Endothelial cell (in vitro differentiated cells): Measurements from ENCODE around the gene TMEM132D. TPM values are rescaled to one million over a fixed set of nuclear protein-coding genes. Genes with fewer than 3 reads are reported as not detected.

Experiments
- DNase-seq: peaks from one replicate; pipeline ENCODE4 v3.0.0; 2021; ENCODE audit warnings: low spot score
- H3K27ac Mint-ChIP-seq: one replicate; pipeline ENCODE4 v1.8.0; 2021; ENCODE audit warnings: mixed read lengths, inconsistent platforms; ENCODE audit not compliant: unreplicated experiment
- H3K27me3 Mint-ChIP-seq: one replicate; pipeline ENCODE4 v1.8.0; 2021; ENCODE audit warnings: mild to moderate bottlenecking, moderate library complexity, mixed read lengths, inconsistent platforms; ENCODE audit not compliant: unreplicated experiment
- H3K36me3 Mint-ChIP-seq: one replicate; pipeline ENCODE4 v1.8.0; 2021; ENCODE audit warnings: mild to moderate bottlenecking, low read depth, mixed read lengths, inconsistent platforms; ENCODE audit not compliant: unreplicated experiment
- H3K4me1 Mint-ChIP-seq: one replicate; pipeline ENCODE4 v1.8.0; 2021; ENCODE audit warnings: mild to moderate bottlenecking, mixed read lengths, inconsistent platforms; ENCODE audit not compliant: unreplicated experiment
- H3K4me3 Mint-ChIP-seq: one replicate; pipeline ENCODE4 v1.8.0; 2021; ENCODE audit warnings: mild to moderate bottlenecking, mixed read lengths, inconsistent platforms; ENCODE audit not compliant: unreplicated experiment
- H3K9me3 Mint-ChIP-seq: one replicate; pipeline ENCODE4 v1.8.0; 2021; ENCODE audit warnings: mixed read lengths, inconsistent platforms; ENCODE audit not compliant: unreplicated experiment
- total RNA-seq: library from RNA; stranded (reverse); fragmentation: NEBNext Ultra II Directional; extraction: Animal tissue kit (Norgen Biotek cat#: 25700); gene quantifications from one replicate; pipeline ENCODE4 v1.2.1, GENCODE V29; 2021; ENCODE audit not compliant: unreplicated experiment
- TF ChIP-seq, protein P1 (sequence below): fragments of 200-600 bp; sonication (generic); IDR thresholded peaks from one replicate; pipeline ENCODE4 v1.5.0; 2021; ENCODE audit warnings: antibody characterized with exemption; ENCODE audit not compliant: unreplicated experiment

The TMEM132D gene
- total RNA-seq, 1 donor from 2014 or later, result not detected

DNA sequence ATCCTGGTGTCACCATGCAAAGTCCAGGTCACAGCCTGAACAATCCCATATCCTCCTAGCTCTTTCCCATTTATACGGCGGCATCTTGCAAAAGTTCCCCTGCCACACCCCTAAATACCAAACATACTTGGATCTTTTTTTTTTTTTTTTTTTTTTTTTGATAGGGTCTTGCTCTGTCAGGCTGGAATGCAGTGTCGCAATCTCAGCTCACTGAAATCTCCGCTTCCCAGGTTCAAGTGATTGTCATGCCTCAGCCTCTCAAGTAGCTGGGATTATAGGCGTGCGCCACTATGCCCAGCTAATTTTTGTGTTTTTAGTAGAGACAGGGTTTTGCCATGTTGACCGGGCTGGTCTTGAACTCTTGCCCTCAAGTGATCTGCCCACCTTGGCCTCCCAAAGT, 599.3 kb downstream of the TMEM132D start:
- TF ChIP-seq, protein P1, sequence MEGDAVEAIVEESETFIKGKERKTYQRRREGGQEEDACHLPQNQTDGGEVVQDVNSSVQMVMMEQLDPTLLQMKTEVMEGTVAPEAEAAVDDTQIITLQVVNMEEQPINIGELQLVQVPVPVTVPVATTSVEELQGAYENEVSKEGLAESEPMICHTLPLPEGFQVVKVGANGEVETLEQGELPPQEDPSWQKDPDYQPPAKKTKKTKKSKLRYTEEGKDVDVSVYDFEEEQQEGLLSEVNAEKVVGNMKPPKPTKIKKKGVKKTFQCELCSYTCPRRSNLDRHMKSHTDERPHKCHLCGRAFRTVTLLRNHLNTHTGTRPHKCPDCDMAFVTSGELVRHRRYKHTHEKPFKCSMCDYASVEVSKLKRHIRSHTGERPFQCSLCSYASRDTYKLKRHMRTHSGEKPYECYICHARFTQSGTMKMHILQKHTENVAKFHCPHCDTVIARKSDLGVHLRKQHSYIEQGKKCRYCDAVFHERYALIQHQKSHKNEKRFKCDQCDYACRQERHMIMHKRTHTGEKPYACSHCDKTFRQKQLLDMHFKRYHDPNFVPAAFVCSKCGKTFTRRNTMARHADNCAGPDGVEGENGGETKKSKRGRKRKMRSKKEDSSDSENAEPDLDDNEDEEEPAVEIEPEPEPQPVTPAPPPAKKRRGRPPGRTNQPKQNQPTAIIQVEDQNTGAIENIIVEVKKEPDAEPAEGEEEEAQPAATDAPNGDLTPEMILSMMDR, result no peak
- Mint-ChIP-seq H3K4me1 (no peaks in the 10 kb centered on the region), H3K36me3 (peaks cover 17% of the 10 kb centered on the region), H3K27me3 (no peaks in the 10 kb centered on the region), H3K27ac (no peak overlapping the region), H3K9me3 (peaks cover 36% of the 10 kb centered on the region), H3K4me3 (no peak overlapping the region)
- DNase-seq, result no peak

DNA sequence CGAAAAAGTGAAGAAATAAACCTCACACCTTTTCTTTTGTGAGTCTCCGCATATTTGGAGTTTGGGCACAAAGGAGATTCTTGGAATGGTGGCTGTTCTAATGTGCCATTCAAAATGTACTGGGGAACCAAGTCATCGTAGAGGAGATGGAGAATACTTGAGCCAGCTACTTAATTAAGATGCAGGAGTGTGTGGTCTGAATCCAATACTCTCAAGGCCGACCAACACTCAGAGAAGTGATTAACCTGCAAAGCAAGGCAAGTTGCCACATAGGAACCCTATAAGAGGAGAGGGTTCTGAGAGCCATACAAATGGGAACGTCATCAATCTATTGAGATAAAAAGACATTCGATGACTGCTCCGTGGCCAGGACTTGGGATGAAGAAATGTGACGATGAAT, 603.8 kb downstream of the TMEM132D start:
- no peak for DNase-seq
- H3K27me3 Mint-ChIP-seq, result no peaks in the 10 kb centered on the region
- no peak overlapping the region for H3K27ac Mint-ChIP-seq
- no peak overlapping the region for H3K4me3 Mint-ChIP-seq
- peaks cover 16% of the 10 kb centered on the region for H3K36me3 Mint-ChIP-seq
- TF ChIP-seq, protein P1, result no peak
- H3K4me1 Mint-ChIP-seq, result no peaks in the 10 kb centered on the region
- H3K9me3 Mint-ChIP-seq, result peaks cover 49% of the 10 kb centered on the region

DNA sequence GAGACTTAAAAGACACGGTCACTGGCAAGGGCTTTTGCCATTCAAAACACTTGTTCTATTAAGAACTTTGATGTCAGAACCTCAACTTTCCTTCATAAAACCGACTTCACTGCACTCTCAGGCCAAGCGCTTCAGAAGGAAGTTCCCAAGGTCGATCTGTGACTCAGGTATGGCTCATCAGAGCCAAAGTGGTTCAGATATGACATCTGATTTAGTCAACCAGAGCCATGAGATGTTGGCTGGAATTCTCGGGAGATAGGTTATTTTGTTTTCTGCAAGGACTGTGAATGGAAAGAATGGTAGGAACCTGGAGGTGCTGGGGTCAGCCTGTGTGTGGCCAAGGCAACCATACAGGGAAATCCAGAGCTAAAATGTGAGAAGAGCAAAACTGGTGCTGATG, 604.9 kb downstream of the TMEM132D start:
- H3K36me3 Mint-ChIP-seq, result peaks cover 11% of the 10 kb centered on the region
- no peak for DNase-seq
- H3K4me3 Mint-ChIP-seq, result no peak overlapping the region
- H3K4me1 Mint-ChIP-seq, result no peaks in the 10 kb centered on the region
- TF ChIP-seq, protein P1, result no peak
- no peaks in the 10 kb centered on the region for H3K27me3 Mint-ChIP-seq
- H3K9me3 Mint-ChIP-seq, result peaks cover 39% of the 10 kb centered on the region
- no peak overlapping the region for H3K27ac Mint-ChIP-seq

DNA sequence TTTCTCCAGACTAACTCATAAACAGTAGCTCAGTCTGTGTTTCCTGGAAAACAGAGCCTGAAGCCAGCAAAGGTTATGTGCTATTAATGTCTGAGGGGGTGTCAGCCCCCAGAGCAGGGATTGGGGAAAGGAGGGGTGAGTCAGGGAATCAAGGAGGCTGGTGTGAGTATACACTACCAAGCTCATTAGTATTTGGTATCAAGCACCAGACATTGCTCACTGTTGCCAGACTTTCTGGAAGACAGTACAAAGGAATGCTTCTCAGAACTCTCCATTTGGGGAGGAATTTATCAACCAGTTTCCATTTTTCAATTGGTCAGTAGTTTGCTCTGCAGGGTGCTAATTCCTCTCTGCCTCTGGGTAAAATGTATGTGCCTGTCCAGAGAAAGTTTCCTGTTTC, 607.2 kb downstream of the TMEM132D start:
- DNase-seq, result no peak
- H3K4me1 Mint-ChIP-seq, result no peaks in the 10 kb centered on the region
- TF ChIP-seq, protein P1, result no peak
- H3K27ac Mint-ChIP-seq, result no peak overlapping the region
- peaks cover 40% of the 10 kb centered on the region for H3K9me3 Mint-ChIP-seq
- no peaks in the 10 kb centered on the region for H3K27me3 Mint-ChIP-seq
- H3K36me3 Mint-ChIP-seq, result peaks cover 7% of the 10 kb centered on the region
- H3K4me3 Mint-ChIP-seq, result no peak overlapping the region

DNA sequence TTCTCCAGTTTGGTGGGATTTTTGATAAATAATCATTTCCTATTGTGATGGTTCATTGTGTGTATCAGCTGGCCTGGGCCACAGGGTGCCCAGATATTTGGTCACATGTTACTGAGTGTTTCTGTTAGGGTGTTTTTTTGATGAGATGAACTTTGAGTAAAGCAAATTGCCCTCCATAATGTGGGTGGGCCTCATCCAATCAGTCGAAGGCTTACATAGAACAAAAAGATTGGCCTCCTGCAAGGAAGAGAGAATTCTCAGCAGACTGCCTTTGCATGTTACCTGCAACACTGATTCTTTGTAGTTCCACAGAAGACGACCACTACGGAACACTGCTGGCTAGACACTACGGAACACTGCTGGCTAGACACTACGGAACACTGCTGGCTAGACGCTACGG, 609.0 kb downstream of the TMEM132D start:
- TF ChIP-seq, protein P1, result no peak
- Mint-ChIP-seq H3K4me1 (no peaks in the 10 kb centered on the region), H3K4me3 (no peak overlapping the region), H3K36me3 (peaks cover 6% of the 10 kb centered on the region), H3K9me3 (peaks cover 40% of the 10 kb centered on the region), H3K27me3 (no peaks in the 10 kb centered on the region), H3K27ac (no peak overlapping the region)
- DNase-seq, result no peak
